Trophoblast cell (in vitro differentiated cells and primary cell): ENCODE results near the gene MAPKAPK5.

Experiments
- DNase-seq, 2 donors: peaks; one replicate each; pipeline ENCODE4 v3.0.0-alpha.2; 2016
- H2AFZ ChIP-seq: 2 replicates; pipeline ENCODE4 v1.6.1; 2013; ENCODE audit warnings: low read length, moderate library complexity, mild to moderate bottlenecking; ENCODE audit not compliant: insufficient read depth, poor library complexity
- H2AK5ac ChIP-seq: 2 replicates; pipeline ENCODE4 v1.6.1; 2013; ENCODE audit warnings: mild to moderate bottlenecking, low read length
- H2BK120ac ChIP-seq: 2 replicates; pipeline ENCODE4 v1.6.1; 2013; ENCODE audit warnings: low read length, mild to moderate bottlenecking, moderate library complexity; ENCODE audit not compliant: insufficient read depth, poor library complexity
- H2BK12ac ChIP-seq: 2 replicates; pipeline ENCODE4 v1.6.1; 2013; ENCODE audit warnings: mild to moderate bottlenecking, low read length, moderate library complexity
- H2BK5ac ChIP-seq: 2 replicates; pipeline ENCODE4 v1.6.1; 2013; ENCODE audit warnings: low read length, low read depth, moderate library complexity, mild to moderate bottlenecking; ENCODE audit not compliant: poor library complexity
- H3K14ac ChIP-seq: 2 replicates; pipeline ENCODE4 v1.6.1; 2013; ENCODE audit warnings: mild to moderate bottlenecking, low read length
- H3K18ac ChIP-seq: 2 replicates; pipeline ENCODE4 v1.6.1; 2013; ENCODE audit warnings: mild to moderate bottlenecking, low read length
- H3K23ac ChIP-seq: 2 replicates; pipeline ENCODE4 v1.6.1; 2013; ENCODE audit warnings: low read length
- H3K27ac ChIP-seq: 2 replicates; pipeline ENCODE4 v1.5.1; 2013; ENCODE audit warnings: low read depth, mild to moderate bottlenecking, inconsistent platforms, low read length, moderate library complexity
- H3K27me3 ChIP-seq: 2 replicates; pipeline ENCODE4 v1.6.1; 2013; ENCODE audit warnings: inconsistent platforms, mild to moderate bottlenecking, low read length, moderate library complexity; ENCODE audit not compliant: insufficient read depth
- H3K36me3 ChIP-seq, 2 experiments: 1 replicate in 1 of 2; 2 replicates in 1 of 2; pipeline ENCODE4 v1.6.1; 2013; ENCODE audit warnings: low read length in 2 of 2, mild to moderate bottlenecking in 2 of 2, moderate library complexity in 1 of 2; ENCODE audit not compliant: insufficient read depth in 2 of 2, control insufficient read depth in 1 of 2
- H3K4ac ChIP-seq: 2 replicates; pipeline ENCODE4 v1.6.1; 2013; ENCODE audit warnings: low read depth, mild to moderate bottlenecking, low read length, moderate library complexity
- H3K4me1 ChIP-seq, 2 experiments: 1 replicate in 1 of 2; 2 replicates in 1 of 2; pipeline ENCODE4 v1.6.1; 2013; ENCODE audit warnings: low read length in 2 of 2, mild to moderate bottlenecking in 2 of 2, moderate library complexity in 1 of 2; ENCODE audit not compliant: insufficient read depth in 2 of 2, control insufficient read depth in 1 of 2
- H3K4me2 ChIP-seq: 2 replicates; pipeline ENCODE4 v1.6.1; 2013; ENCODE audit warnings: inconsistent platforms, mild to moderate bottlenecking, low read length, moderate library complexity
- H3K4me3 ChIP-seq: 2 replicates; pipeline ENCODE4 v1.5.1; 2013; ENCODE audit warnings: mild to moderate bottlenecking, low read depth, low read length, inconsistent platforms
- H3K79me1 ChIP-seq: one replicate; pipeline ENCODE4 v1.6.1; 2013; ENCODE audit warnings: low read length
- H3K79me2 ChIP-seq: 2 replicates; pipeline ENCODE4 v1.6.1; 2013; ENCODE audit warnings: low read length, mild to moderate bottlenecking; ENCODE audit not compliant: control insufficient read depth, insufficient read depth, poor library complexity
- H3K9ac ChIP-seq: 2 replicates; pipeline ENCODE4 v1.6.1; 2013; ENCODE audit warnings: mild to moderate bottlenecking, low read length
- H3K9me3 ChIP-seq: 2 replicates; pipeline ENCODE4 v1.6.1; 2013; ENCODE audit warnings: low read depth, mild to moderate bottlenecking, control low read depth, inconsistent platforms, low read length; ENCODE audit not compliant: insufficient read depth
- H4K12ac ChIP-seq: 2 replicates; pipeline ENCODE4 v1.6.1; 2013; ENCODE audit warnings: low read depth, mild to moderate bottlenecking, low read length, moderate library complexity
- H4K8ac ChIP-seq: 2 replicates; pipeline ENCODE4 v1.6.1; 2013; ENCODE audit warnings: low read depth, mild to moderate bottlenecking, low read length, moderate library complexity
- H4K91ac ChIP-seq: one replicate; pipeline ENCODE4 v1.6.1; 2013; ENCODE audit warnings: low read depth, mild to moderate bottlenecking, low read length, moderate library complexity
- WGBS: extraction: QIAGEN DNeasy Blood & Tissue Kit; methylation state at CpG from one replicate; pipeline ENCODE4 v1.1.7; 2013; ENCODE audit warnings: missing lambda C conversion rate; ENCODE audit not compliant: insufficient read length, insufficient coverage; ENCODE audit errors: extremely low coverage; 5-methylcytosine and 5-hydroxymethylcytosine counted together

MAPKAPK5 gene

GRCh38 chr12:111842556-111843396, 748 bp downstream of the MAPKAPK5 start:
- H3K18ac ChIP-seq = peak overlapping the region; percentile 94
- peak overlapping the region; percentile 94 for H4K12ac ChIP-seq
- H3K79me2 ChIP-seq = peaks cover 19% of the 10 kb centered on the region
- H2BK12ac ChIP-seq = peak overlapping the region; percentile 28
- peak overlapping the region; percentile 94 for H4K91ac ChIP-seq
- H3K27me3 ChIP-seq = no peaks in the 10 kb centered on the region
- H3K14ac ChIP-seq = peak overlapping the region; percentile 94
- peak overlapping the region; percentile 92 for H2BK120ac ChIP-seq
- WGBS = no CpG with 5 or more reads among the region's 44 CpGs
- H3K4me1 ChIP-seq = peaks cover 5 to 8% of the 10 kb centered on the region in 2 experiments
- H3K36me3 ChIP-seq = peaks cover 5% of the 10 kb centered on the region in 2 experiments
- peak overlapping the region; percentile 91 for H3K4me3 ChIP-seq
- H3K27ac ChIP-seq = peak overlapping the region; percentile 87
- H3K9me3 ChIP-seq = no peaks in the 10 kb centered on the region
- peak overlapping the region; percentile 83 for H2AK5ac ChIP-seq
- peak overlapping the region; percentile 84 for H3K9ac ChIP-seq
- no peak overlapping the region for H3K23ac ChIP-seq
- peak overlapping the region; percentile 87 for H3K4ac ChIP-seq
- H4K8ac ChIP-seq = peak overlapping the region; percentile 97
- peak; percentile 17 to 19 for DNase-seq
- H2AFZ ChIP-seq = peak overlapping the region; percentile 89
- H3K4me2 ChIP-seq = peak overlapping the region; percentile 75
- H3K79me1 ChIP-seq = peaks cover 12% of the 10 kb centered on the region
- peak overlapping the region; percentile 97 for H2BK5ac ChIP-seq

- no peak for DNase-seq
- Histone ChIP-seq H2BK120ac (no peak overlapping the region), H3K36me3 (no peaks in the 10 kb centered on the region), H2BK5ac (no peak overlapping the region), H2AFZ (no peak overlapping the region), H3K18ac (no peak overlapping the region), H3K9ac (no peak overlapping the region), H2BK12ac (no peak overlapping the region), H3K4ac (no peak overlapping the region), H4K12ac (no peak overlapping the region), H3K4me2 (no peak overlapping the region), H3K27ac (no peak overlapping the region), H3K79me1 (peaks cover 12% of the 10 kb centered on the region), H3K79me2 (peaks cover 17% of the 10 kb centered on the region), H4K91ac (no peak overlapping the region), H4K8ac (no peak overlapping the region), H3K4me3 (no peak overlapping the region), H3K14ac (no peak overlapping the region), H3K23ac (no peak overlapping the region), H2AK5ac (no peak overlapping the region), H3K4me1 (no peaks in the 10 kb centered on the region), H3K9me3 (no peaks in the 10 kb centered on the region), H3K27me3 (no peaks in the 10 kb centered on the region)
- no CpG with 5 or more reads among the region's 2 CpGs for WGBS
These were observed 4.0 kb downstream of the MAPKAPK5 start for GRCh38 chr12:111846016-111846415.

DNA sequence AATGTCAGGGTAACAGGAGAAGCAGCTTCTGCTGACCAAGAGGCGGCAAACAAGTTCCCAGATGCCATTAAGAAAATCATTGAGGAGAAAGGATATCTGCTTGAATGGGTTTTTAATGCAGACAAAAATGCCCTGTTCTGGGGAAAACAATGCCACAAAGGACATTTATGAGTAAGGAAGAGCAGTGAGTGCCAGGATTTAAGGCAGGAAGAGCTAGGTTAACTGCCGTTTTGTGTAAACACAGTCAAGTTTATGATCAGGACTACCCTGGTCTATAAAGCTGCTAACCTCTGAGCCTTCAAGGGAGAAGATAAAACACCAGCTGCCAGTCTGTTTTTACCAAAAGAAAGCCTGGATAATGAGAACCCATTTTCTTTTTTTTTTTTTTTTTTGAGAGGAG, 8.5 kb downstream of the MAPKAPK5 start:
- H3K27me3 ChIP-seq = no peaks in the 10 kb centered on the region
- H3K27ac ChIP-seq = no peak overlapping the region
- no peak for DNase-seq
- H2BK12ac ChIP-seq = no peak overlapping the region
- no peaks in the 10 kb centered on the region for H3K36me3 ChIP-seq
- no peaks in the 10 kb centered on the region for H3K79me1 ChIP-seq
- H2BK5ac ChIP-seq = no peak overlapping the region
- no peak overlapping the region for H3K14ac ChIP-seq
- no peaks in the 10 kb centered on the region for H3K79me2 ChIP-seq
- H3K4ac ChIP-seq = no peak overlapping the region
- H3K9ac ChIP-seq = no peak overlapping the region
- no peak overlapping the region for H2AFZ ChIP-seq
- H3K4me1 ChIP-seq = no peaks in the 10 kb centered on the region
- H3K9me3 ChIP-seq = no peaks in the 10 kb centered on the region
- no peak overlapping the region for H4K12ac ChIP-seq
- H2BK120ac ChIP-seq = no peak overlapping the region
- H3K18ac ChIP-seq = no peak overlapping the region
- WGBS = no CpG with 5 or more reads among the region's 2 CpGs
- H3K4me2 ChIP-seq = no peak overlapping the region
- H4K8ac ChIP-seq = no peak overlapping the region
- no peak overlapping the region for H2AK5ac ChIP-seq
- H4K91ac ChIP-seq = no peak overlapping the region
- no peak overlapping the region for H3K4me3 ChIP-seq
- H3K23ac ChIP-seq = no peak overlapping the region

- Histone ChIP-seq H3K4me3 (no peak overlapping the region), H3K9ac (no peak overlapping the region), H2BK5ac (no peak overlapping the region), H3K18ac (no peak overlapping the region), H3K23ac (no peak overlapping the region), H2BK12ac (no peak overlapping the region), H3K79me1 (no peaks in the 10 kb centered on the region), H3K79me2 (peaks cover 3% of the 10 kb centered on the region), H4K91ac (no peak overlapping the region), H2AK5ac (no peak overlapping the region), H3K27me3 (no peaks in the 10 kb centered on the region), H3K36me3 (peaks cover 2% of the 10 kb centered on the region in 2 experiments), H2BK120ac (no peak overlapping the region), H4K8ac (no peak overlapping the region), H3K27ac (no peak overlapping the region), H3K4me1 (no peaks in the 10 kb centered on the region), H3K9me3 (no peaks in the 10 kb centered on the region), H3K4me2 (no peak overlapping the region), H4K12ac (no peak overlapping the region), H3K4ac (no peak overlapping the region), H2AFZ (no peak overlapping the region), H3K14ac (no peak overlapping the region)
- no CpG with 5 or more reads among the region's 2 CpGs for WGBS
- no peak for DNase-seq
These were observed 16.2 kb downstream of the MAPKAPK5 start for GRCh38 chr12:111858186-111858585.
